Activated effector memory CD4-positive, alpha-beta T cell treated with anti-CD3 and anti-CD28 coated beads, Interleukin-2, amount 50 U/mL, for 16 hours (primary cell): ENCODE measurements around the gene FBF1.
"Not testable (repeated sequence)": the region's sequence is repeated elsewhere in the genome, so short reads cannot be mapped to it uniquely, and the experiment has no call there.

ENCODE experiments used
- DNase-seq: peaks from one replicate; pipeline ENCODE4 v3.0.0-alpha.2; 2020

The FBF1 gene

DNA sequence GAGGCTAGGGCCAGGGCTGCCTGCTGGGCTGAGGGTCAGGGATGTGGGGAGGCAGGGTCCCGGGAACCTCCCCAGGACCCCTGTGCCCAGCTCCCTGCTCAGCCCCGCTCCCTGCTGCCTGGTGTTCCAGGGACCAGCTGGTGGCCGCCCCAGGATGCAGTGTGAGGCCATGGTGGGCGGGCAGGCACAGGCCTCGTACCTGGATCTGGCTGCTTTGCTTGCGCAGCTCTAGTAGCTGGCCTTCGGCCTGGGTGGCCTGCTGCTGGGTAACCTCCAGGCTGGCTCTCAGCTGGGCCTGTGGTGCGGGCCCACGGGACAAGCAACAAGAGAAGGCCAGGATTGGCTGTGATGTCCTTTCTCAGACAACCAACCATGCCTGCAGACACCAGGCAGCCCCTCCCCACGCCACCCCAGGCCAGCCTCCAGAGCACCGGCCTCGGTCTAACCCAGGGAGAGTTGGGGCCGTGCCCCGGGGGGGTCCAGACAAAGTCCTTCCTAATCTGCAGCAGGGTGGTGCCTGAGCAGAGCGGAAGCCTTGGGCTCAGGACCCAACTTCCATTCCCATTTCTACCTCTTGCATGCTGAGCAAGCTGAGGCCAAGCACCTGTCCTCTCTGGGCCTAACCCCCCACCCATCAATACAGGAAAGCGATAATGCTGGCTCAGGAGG lies 48.2 kb downstream of the FBF1 start:
- no peak for DNase-seq

DNA sequence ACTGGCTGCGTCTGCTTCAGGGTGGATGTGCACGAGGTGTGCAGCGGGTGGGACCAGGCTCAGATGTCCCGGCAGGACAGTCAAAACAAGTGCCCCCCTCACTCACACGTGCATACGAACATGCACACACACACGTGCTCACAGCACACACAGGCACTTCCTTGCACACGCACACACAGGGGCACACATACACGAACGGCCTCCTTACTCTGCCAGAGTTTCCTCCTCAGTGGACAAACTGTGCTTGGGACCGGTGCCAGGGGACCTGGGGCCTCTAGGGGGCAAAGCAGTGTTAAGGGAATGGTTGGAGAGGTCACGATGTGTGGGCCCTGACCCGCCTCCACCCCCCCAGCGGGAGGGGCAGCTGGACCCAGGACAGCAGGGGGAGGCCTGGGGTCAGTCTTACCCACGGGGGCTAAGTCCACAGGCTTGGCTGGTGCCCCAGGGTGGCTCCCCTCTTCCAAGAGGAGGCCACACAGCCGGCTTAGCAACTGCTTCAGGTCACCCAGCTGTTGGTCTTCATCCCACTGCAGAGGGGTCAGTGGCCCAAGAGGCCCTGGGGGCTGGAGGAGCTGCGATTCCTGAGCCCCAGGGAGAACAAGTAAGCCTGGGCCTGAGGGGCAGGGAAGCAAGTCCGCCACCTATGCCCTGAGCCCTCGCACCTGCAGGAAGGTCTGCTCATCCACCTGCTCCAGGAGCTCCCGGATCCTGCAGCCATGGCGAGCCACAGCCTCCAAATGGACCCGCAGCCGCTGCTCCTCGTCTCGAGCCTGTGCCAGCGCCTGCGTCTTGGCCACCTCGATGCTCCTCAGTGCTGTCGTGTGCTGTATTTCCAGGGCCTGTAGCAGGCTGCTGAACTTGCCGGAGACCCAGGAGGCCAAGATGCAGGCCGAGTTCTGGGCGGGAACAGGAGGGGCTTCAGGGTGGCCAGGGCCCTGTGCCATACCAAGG lies 49.0 kb downstream of the FBF1 start:
- DNase-seq = no peak

DNA sequence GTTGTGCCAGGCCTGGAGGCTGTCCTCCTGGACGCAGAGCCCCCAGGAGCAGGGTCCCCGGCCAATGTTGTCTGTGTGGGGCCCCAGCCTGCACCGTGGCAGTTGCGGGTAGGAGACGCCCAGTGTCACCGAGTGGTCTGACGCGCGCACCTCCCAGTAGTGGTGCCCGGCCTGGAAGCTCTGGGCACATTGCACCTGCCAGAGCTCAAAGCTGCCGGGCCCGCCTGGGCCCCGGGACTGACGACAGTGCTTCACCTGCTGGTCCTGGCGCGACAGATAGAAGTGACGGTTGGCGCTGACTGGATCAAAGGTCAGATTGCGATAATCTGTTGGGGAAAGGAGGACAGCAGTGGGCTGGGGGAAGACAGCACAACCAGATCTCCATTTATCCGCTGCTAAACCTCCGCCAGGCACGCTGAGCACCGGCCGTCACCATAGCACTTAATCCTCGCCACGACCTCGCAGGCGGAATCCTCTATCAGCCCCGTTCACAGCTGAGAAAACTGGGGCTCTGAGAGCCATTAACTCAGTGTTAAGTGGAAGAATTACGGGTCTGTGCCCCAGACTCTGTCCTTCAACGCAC lies 49.7 kb downstream of the FBF1 start:
- DNase-seq = no peak

DNA sequence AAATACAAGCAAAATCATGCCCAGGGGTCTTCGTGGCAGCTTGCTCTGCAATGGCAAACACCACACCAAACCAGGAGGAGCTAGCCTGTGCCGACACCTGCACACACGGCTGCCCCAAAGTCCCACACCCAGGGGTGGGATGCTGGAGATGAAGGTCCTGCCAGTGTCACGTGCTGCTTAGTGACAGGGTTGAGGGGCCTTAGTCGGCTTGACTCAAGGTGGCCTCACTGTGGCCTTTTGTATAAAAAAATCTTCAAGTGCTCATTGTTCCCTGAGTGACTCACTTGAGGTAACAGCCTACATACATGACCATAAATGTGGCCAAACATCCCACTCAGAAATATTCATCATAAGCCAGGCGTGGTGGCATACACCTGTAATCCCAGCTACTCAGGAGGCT lies 51.4 kb downstream of the FBF1 start:
- no peak for DNase-seq

DNA sequence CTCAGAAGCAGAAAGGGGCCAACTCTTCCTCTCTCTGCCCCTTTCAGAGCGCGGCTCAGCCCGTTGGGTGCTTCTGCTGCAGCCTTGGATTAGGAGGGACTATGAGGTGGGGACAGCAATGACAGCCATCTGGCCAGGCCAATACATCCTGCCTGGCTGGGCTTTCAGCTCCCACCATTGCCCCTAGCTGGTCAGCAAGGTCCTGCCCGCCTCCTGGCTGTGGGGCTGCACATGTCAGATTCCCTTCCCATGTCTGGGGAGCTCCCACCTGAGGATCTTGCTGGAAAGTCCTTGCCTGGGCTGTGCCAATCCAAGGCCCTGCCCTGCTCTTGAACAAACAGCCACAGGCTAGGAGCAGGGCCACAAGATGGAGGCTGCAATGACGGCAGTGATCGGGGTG lies 52.4 kb downstream of the FBF1 start:
- no peak for DNase-seq

DNA sequence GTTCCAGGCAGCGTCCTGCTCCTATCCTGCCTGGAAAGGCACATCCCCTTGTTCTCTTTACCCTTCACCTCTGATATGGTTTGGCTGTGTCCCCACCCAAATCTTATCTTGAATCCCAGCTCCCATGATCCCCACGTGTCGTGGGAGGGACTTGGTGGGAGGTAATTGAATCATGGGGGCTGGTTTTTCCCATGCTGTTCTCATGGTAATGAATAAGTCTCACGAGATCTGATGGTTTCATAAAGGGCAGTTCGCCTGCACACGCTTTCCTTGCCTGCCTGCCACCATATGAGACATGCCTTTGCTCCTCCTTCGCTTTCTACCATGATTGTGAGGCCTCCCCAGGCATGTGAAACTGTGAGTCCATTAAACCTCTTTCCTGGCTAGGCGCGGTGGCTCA lies 55.0 kb downstream of the FBF1 start:
- DNase-seq = not testable (repeated sequence)

DNA sequence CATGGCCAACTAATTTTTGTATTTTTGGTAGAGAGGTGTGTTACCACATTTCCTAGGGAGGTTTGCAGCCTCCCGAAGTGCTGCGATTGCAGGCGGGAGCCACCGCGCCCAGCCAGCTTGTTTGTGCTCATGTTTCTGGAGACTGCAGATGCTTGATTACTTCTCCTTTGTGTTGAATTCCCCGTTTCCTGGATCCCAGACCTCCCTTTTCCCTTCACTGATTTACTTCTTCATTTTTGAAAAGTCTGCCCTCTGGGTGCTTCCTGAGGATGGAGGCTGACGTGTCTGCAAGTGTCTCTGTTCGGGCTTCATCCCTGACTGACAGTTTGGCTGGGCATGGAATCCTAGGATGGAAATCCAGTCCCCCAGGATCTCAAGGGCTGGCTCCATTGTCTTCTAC lies 55.4 kb downstream of the FBF1 start:
- DNase-seq = no peak

DNA sequence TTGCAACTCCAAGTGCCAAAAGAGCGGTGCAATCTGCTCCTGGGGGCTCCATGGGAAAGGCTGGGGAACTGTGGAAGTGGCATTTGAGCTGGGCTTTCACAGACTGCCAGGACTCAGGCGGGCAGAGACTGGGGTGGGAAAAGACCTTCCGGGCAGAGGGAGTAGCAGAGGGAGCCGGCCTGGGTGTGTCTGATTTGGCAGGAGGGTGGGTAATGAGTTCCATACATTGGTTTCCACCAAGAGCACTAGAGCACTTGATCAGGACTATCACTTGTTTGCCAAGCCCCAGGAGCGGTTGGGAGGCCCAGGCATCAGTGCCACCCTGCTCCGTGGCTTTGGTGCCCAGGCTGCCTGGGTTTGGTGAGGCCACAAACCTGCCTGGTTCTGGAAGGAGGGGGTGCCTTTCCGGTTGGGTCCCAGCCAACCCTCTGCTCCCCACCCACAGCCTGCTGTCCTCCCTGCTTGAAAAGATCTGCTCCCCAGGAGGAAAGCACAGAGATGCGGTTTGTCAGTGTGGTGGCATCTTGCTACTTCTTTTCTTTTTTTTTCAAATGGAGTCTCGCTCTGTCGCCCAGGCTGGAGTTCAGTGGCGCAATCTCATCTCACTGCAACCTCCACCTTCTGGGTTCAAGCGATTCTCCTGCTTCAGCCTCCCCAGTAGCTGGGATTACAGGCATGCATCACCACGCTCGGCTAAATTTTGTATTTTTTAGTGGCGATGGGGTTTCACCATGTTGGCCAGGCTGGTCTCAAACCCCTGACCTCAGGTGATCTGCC lies 59.0 kb downstream of the FBF1 start:
- DNase-seq = no peak

DNA sequence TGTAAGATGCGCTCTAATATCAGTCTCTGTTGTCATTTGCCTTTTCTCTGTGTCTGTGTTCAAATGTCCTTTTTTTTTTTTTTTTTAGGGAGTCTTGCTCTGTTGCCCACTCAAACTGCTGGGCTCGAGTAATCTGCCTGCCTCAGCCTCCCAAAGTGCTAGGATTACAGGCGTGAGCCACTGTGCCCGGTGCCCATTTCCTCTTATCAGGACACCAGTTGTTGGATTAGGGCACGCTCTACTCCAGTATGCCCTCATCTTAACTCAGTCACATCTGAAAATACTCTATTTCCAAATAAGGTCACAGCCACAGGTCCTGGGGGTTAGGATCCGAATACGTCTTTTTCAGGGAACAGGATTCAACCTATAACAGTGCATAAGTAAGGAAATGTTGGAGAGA lies 60.6 kb downstream of the FBF1 start:
- DNase-seq = no peak

DNA sequence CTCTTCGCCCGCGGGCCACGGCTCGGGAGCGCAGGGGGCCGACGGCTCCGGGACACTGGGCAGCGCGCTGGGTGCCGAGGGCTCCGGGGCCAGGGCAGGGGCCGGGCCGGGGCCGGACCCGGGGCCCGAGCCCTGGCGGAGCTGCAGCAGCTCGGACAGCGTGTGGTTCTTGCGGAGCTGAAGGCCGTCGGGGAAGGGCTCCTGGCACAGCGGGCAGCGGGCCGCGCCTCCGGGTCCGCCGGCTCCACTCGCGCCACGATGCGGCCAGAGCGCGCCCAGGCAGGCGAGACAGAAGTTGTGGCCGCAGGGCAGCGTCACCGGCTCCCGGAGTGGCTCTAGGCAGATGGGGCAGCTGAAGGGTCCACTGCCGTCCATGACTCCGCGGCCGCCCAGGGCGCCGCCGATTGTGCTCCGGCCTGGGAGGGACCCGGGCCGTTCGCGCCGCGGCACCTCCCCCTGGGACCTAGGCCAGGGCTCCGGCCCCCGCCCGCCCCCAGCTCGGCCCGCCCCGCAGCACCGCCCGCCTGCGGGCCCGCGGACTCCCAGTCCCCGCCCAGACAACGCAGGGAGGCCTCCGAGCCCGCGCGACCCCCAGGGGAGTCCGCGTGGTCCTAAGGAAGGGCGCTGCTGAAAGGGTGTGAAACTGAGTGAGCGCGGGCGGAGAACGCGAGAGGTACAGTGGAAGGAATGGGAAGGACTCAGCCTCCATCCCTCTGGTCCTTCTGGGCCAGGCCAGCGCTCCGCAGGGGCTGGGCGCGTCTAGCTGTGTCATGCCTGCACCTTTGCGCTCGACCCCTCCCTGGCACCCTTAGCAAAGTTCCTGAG lies 62.5 kb downstream of the FBF1 start, which contains the start of gene TRIM47:
TRIM47 (minus strand) TSS at position 408 of the 825 bp plus-strand sequence; CDS start at position 375, 33 bp downstream.
- no peak for DNase-seq

DNA sequence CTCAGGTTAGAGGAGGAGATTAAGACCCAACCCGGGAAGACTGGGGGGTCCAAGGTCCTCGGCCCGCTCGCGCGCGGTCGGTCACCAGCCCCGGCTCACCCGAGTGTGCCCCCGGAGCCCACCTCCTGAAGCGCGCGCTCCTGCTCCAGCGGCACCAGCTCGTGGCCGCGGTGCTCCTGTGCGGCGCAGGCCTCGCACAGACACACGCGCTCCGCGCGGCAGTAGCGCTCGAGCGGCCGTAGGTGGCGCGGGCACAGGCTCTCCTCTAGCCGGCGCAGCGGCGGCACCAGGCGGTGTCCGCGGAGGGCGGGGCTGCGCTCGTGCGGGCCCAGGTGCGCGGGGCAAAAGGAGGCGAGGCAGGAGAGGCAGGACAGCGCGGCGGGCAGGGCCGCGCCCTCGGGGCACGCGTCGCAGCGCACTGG lies 63.1 kb downstream of the FBF1 start:
- peak; percentile 91 for DNase-seq

DNA sequence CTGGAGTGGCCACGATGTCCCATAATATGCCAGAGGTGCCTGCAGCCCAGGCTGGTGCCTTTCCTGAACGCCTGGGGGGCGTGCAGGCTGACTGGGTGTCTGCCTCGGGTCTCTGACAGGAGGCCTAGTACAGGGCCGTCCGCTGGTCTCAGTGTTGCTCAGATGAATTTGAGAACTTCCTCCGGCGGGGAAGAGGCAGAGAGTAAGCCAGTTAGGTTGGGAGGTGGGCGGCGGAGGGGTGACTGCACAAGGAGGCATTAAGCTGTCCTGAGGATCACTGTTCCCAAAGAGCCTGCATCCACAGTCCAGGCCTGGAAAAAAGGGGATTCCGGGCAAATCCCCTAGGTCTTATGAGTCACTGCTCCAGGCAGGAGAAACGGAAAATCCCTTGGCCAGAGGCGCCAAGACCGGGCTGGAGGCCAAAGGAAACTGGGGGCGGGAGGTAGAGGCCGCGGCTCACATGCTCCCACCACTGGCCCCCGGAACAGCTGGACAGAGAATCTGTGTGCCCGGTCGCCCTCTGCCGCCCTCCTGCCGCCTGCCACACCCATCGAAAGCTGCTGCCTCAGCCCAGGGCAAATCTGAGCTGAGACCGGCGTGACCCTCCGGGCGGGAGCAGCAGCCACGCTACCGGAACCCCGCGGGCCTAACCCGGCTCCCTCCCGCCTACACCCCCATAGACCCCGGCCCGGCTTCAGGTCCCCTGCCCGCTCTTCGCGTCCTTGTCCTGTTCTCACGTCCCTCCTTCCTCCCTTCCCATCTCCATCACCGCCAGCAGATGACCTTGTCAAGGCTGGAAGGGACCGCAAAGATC lies 63.7 kb downstream of the FBF1 start:
- DNase-seq = peak; percentile 78

DNA sequence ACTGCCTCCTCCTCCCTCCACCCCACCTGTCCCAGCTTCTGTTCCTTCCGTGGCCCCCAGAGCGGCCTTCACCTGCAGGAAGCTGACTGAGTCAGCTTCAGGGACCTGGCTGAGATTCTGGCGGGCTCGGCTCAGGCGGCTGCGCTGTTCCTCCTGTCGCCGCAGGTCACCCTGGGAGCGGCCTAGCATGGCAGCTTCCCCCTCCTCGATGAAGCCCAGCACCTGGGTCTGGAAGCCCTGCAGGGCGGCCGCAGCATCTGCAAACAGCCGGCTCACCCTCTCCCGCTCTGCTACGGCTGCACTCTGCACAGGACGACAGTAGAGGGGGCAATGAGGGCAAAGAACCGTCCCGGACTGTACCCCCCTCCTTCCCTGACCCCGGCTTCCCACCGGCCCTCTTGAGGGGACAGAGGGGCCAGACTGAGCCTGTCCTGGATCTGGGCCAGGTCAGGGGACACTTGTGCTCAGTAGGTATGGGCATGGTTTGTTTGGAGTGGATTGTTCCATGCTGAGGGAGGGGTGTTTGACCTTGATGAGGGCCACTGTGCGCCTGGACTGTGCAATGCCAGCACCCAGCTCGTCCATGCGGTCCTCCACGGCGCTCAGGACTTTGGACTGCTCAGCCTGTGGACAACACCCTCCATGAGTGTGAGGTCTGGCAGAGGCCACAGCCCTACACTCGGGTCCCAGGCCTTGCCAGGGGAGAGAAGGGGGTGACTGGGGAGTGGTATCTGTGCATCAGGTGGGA lies 64.5 kb downstream of the FBF1 start:
- peak; percentile 89 for DNase-seq

DNA sequence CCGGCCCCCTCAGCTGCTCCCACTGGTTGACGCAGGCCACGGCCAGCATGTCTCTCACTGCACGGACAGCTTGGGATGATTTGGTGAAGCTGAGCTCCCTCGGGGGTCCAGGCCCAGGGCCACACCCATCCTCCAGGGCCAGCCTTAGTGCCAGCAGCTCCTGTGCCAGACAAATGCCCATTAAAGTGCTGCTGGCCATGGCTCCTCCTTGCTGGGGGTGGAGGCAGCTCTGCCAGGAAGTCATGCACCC lies 65.0 kb downstream of the FBF1 start:
- no peak for DNase-seq

DNA sequence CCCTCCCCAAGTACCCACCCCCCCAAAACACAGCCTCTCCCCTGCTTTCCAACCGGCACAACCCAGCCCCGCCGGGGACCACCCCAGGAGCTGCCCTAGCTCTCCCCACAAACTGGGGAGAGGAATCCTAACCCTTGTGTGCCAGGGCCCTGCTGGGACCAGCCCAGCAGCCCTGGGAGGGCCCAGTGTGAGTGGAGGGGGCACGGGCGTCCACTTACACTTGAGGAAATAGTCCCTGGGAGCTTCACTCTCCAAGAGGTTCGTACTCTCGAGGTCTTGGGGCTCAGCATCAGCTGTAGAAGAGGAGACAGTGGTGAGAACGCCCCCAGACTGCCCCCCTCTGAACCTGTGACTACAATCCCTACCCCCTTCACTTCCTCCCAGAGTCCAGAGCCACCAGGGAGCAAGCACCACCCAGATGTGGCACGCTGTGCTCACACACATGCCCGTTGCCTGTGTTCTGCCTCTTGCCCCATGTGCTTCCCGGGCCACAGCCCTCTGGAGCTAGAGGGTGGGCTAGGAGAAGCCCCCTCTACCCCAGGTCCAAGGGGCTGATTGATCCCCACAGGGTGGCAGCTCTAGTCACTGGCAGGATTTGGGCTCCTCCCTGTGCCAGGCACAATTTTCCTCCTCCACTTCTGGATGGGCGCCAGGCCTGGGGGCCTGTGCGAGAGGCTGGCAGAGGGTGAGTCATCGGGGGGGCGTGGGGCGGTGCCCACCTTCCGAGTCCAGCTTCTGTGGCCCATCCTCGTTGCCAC lies 65.5 kb downstream of the FBF1 start:
- no peak for DNase-seq

DNA sequence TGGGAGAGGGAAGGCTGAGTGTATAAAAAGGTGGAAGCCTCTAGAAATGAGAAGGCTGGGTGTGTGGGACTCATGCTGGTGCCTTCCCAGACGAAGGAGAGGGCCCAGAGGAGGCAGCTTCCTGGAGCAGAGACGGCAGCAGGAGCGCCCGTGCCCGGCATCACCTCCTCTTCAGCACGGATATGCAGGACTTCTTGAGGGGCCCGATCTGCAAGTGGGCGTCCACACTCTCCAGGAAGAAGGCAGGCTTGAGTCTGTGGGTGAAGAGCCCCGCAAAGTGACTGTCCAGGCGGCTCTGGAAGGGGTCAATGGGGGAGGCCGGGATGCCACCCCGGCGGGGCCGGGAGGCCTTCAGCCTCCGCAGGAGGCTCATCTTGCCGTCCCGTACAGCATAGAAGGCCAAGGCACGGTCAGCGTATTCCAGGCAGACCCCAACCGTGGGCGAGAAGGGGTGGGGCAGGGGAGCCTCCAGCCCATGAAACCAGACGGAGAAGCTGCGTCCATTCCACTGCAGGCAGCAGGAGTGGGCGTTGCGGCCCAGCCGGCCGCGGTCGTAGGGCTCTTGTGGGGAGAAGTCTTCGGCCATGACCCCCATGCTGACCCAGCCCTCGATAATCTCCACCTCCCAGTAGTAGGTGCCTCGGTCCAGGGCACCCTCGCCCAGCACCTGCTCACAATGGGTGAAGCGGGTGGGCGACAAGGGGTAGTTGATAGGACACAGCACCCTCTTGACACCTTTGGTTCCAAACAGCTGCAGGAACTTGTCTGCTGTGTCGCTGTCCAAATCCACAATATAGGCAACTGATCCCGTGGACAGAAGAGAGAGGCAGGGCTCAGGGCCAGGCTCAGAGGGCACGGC lies 66.3 kb downstream of the FBF1 start:
- DNase-seq = no peak

DNA sequence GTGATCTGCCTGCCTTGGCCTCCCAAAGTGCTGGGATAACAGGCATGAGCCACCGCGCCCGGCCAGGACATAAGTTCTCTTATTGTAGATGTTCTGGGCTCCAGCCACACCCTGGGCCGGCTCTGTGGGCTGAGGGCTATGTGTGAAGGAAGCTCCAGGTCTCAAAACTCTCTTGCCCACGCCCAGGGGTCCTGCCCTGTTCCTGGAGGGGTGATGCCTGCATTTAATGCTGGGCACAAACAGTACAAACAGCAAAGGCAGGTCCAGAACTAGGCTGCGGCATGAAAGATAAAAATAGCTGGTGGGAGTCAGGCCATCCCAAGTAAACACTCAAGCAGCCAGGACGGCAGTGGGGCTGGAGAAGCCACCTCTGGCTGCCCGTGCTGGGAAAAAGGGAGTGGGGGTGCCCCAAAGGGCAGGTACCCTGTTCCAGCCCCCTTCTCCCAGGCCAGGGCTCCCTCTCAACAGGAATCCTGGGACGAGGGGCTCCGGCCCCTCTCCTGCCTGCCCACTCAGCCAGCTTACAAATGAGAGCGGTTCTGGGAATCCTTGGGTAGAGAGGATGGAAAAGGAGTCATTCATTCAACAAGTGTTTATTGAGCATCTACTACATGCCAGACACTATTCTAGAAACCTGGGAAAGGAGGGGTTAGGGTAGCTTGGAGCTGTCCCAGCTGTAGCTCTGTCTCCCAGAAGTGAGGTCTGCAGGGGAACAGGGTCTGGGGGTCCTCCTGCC lies 67.1 kb downstream of the FBF1 start:
- DNase-seq = no peak
